Left lung (tissue), 14 donors: Measurements from ENCODE around the gene RNF34. TPM values are rescaled to one million over a fixed set of nuclear protein-coding genes. Genes with fewer than 3 reads are reported as not detected.

Experiments used
- ATAC-seq: fragments of 200-7000 bp; cut with Tn5 transposase; one replicate; pipeline ENCODE4 v1.9.1; 2020; ENCODE audit warnings: moderate library complexity
- DNase-seq, 4 donors: peaks; one replicate each; pipeline ENCODE4 v3.0.0-alpha.2; 2013 to 2020
- H3K27ac ChIP-seq, 2 donors: fragments of 200-600 bp; sonication (generic) in 1 of 2; one replicate each; pipeline versions ENCODE4 v1.5.0 to v1.8.0; 2020 to 2021
- H3K27me3 ChIP-seq, 2 donors: fragments of 200-600 bp; sonication (generic) in 1 of 2; one replicate each; pipeline versions ENCODE4 v1.5.0 to v1.8.0; 2020 to 2021
- H3K36me3 ChIP-seq, 2 donors: fragments of 200-600 bp; sonication (generic) in 1 of 2; one replicate each; pipeline versions ENCODE4 v1.5.0 to v1.8.0; 2020 to 2021
- H3K4me1 ChIP-seq, 2 donors: fragments of 200-600 bp; one replicate each; pipeline ENCODE4 v1.8.0; 2021
- H3K4me3 ChIP-seq, 2 donors: fragments of 200-600 bp; sonication (generic) in 1 of 2; one replicate each; pipeline versions ENCODE4 v1.5.0 to v1.8.0; 2020 to 2021; ENCODE audit warnings: mild to moderate bottlenecking in 1 of 2
- H3K9me3 ChIP-seq, 2 donors: fragments of 200-600 bp; sonication (generic) in 1 of 2; one replicate each; pipeline versions ENCODE4 v1.5.0 to v1.8.0; 2020 to 2021
- intact Hi-C, 2 donors: fragments of 100-400 bp; cut with DNase I; formaldehyde crosslinking; loops; one replicate each; pipeline versions ENCODE4 v1.11.2 to v1.14.2; 2022
- long read RNA-seq, 12 donors: library from polyadenylated mRNA in 2 of 12; unstranded in 2 of 12; transcript quantifications; one replicate each; pipeline ENCODE4 v2.0.0 and lab custom pipeline, GENCODE V29; 2019 to 2026
- polyA plus RNA-seq, 6 donors: library from polyadenylated mRNA; unstranded; fragments of 120-200 nt; gene quantifications; one replicate each; pipeline ENCODE4 v1.2.1, GENCODE V29; 2013; ENCODE audit not compliant: insufficient read length in 6 of 6
- total RNA-seq, 2 donors: library from RNA; stranded (reverse); fragmentation: NEBNext Ultra II Directional; extraction: Animal tissue kit (Norgen Biotek cat#: 25700); gene quantifications; one replicate each; pipeline ENCODE4 v1.2.1, GENCODE V29; 2021
- TF ChIP-seq, protein P1 (sequence below), 2 donors: fragments of 200-600 bp; sonication (generic) in 1 of 2; IDR thresholded peaks; one replicate each; pipeline versions ENCODE4 v1.5.0 to v1.8.0; 2021; ENCODE audit warnings: antibody characterized with exemption in 2 of 2
- donor health status: DM: no; HTN: yes; CAD: no.
- donor health status: DM: no; HTN: no; CAD: no.

RNF34 gene, protein sequence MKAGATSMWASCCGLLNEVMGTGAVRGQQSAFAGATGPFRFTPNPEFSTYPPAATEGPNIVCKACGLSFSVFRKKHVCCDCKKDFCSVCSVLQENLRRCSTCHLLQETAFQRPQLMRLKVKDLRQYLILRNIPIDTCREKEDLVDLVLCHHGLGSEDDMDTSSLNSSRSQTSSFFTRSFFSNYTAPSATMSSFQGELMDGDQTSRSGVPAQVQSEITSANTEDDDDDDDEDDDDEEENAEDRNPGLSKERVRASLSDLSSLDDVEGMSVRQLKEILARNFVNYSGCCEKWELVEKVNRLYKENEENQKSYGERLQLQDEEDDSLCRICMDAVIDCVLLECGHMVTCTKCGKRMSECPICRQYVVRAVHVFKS
- total RNA-seq (10 to 100 TPM; 26.1 to 36.5 TPM), polyA plus RNA-seq (10 to 100 TPM; 31.4 to 40.2 (median 37.2) TPM)
- long read RNA-seq, donor 1, transcript RNF34-201 (6 exons, 2,066 nt) = major isoform, 15 of 27 reads
- long read RNA-seq, donor 1, partial matches to known transcripts = 8 of 27 reads
- long read RNA-seq, donor 1, other reads (novel, unspliced or antisense) = 0 of 27 reads
- long read RNA-seq, donor 2, transcript RNF34-201 (6 exons, 2,066 nt) = major isoform, 11 of 22 reads
- long read RNA-seq, donor 2, partial matches to known transcripts = 10 of 22 reads
- long read RNA-seq, donor 2, other reads (novel, unspliced or antisense) = 0 of 22 reads
- long read RNA-seq, donor 3, transcript RNF34-201 (6 exons, 2,066 nt) = major isoform, 11 of 17 reads
- long read RNA-seq, donor 3, partial matches to known transcripts = 6 of 17 reads
- long read RNA-seq, donor 3, other reads (novel, unspliced or antisense) = 0 of 17 reads
- long read RNA-seq, donor 4, transcript RNF34-201 (6 exons, 2,066 nt) = major isoform, 7 of 10 reads
- long read RNA-seq, donor 4, partial matches to known transcripts = 3 of 10 reads
- long read RNA-seq, donor 4, other reads (novel, unspliced or antisense) = 0 of 10 reads
- long read RNA-seq, donor 5, transcript RNF34-201 (6 exons, 2,066 nt) = major isoform, 9 of 22 reads
- long read RNA-seq, donor 5, partial matches to known transcripts = 13 of 22 reads
- long read RNA-seq, donor 5, other reads (novel, unspliced or antisense) = 0 of 22 reads
- long read RNA-seq, donor 6, transcript RNF34-201 (6 exons, 2,066 nt) = major isoform, 8 of 9 reads
- long read RNA-seq, donor 6, partial matches to known transcripts = 0 of 9 reads
- long read RNA-seq, donor 6, other reads (novel, unspliced or antisense) = 0 of 9 reads
- long read RNA-seq, donor 7, partial matches to known transcripts = 0 of 5 reads
- long read RNA-seq, donor 7, other reads (novel, unspliced or antisense) = 0 of 5 reads
- long read RNA-seq, donor 8, transcript RNF34-201 (6 exons, 2,066 nt) = major isoform, 7 of 29 reads
- long read RNA-seq, donor 8, partial matches to known transcripts = 21 of 29 reads
- long read RNA-seq, donor 8, other reads (novel, unspliced or antisense) = 0 of 29 reads
- long read RNA-seq, donor 9 = 0 reads
- long read RNA-seq, donor 10, transcript RNF34-201 (6 exons, 2,066 nt) = major isoform, 10 of 19 reads
- long read RNA-seq, donor 10, partial matches to known transcripts = 0 of 19 reads
- long read RNA-seq, donor 10, other reads (novel, unspliced or antisense) = 8 of 19 reads
- long read RNA-seq, donor 11, transcript RNF34-201 (6 exons, 2,066 nt) = major isoform, 11 of 16 reads
- long read RNA-seq, donor 11, partial matches to known transcripts = 0 of 16 reads
- long read RNA-seq, donor 11, other reads (novel, unspliced or antisense) = 0 of 16 reads
- long read RNA-seq, donor 12, partial matches to known transcripts = 0 of 4 reads
- long read RNA-seq, donor 12, other reads (novel, unspliced or antisense) = 0 of 4 reads

DNA sequence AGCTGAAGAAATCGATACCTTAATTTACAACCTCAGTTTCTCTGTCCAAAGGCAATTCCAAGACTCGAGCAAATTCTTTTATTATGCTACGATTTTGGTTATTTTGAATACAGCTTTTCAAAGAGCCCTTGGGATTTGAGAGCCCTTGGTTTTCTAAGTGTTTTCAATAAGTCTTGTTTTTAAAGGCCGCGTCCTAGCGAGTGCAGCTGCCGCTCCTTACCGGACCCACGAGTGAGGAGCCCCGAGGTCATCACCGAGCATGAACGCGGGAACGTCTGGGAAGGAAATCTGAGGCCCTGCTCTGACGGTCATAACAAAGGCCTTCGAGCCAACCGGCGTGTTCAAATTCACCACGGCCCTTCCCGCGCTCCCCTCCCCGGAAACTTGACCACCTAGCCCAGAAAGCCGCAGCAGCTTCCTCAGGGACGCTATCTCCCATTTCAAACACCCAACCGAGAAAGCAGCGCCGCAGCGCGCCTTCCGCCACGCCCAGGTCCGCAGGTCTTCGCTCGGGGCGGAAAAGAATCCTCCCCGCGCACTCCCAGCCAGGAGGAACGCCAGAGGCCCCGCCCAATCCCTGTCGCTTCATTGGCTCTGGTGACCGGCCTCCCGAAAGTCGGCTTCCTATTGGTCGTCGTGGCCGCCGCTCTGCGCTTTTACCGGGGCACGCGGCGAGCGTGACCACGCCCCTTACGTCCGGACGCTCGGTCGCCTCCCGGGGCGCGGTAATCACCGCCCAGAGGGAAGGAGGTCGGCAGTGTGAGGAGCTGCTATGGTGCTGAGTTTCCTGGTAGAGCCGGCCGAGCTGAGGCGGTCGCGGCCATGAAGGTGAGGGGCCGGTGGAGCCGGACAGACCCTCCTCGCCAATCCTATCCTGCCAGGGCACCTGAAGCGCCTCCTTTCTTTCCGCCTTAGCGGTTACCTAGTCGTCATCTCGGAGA, at the start of gene RNF34:
Gene RNF34, plus strand, starts transcription at position 728 of the 941 bp plus-strand sequence. Its CDS starts 95 bp downstream, at position 823.
- H3K4me3 ChIP-seq = peak within 1 kb of the TSS; percentile 84 to 97
- ATAC-seq = peak; percentile 98
- DNase-seq = peak; percentile 98 to 99 (median 98)
- intact Hi-C loops = no loop called here
- H3K27me3 ChIP-seq = no peaks in the 10 kb centered on the region
- H3K36me3 ChIP-seq = peaks cover 0 to 7% of the 10 kb centered on the region in 2 donors
- H3K9me3 ChIP-seq = no peaks in the 10 kb centered on the region
- peak within 1 kb of the TSS; percentile 87 to 92 for H3K27ac ChIP-seq
- H3K4me1 ChIP-seq = peaks cover 14 to 28% of the 10 kb centered on the region in 2 donors
- TF ChIP-seq, protein P1, sequence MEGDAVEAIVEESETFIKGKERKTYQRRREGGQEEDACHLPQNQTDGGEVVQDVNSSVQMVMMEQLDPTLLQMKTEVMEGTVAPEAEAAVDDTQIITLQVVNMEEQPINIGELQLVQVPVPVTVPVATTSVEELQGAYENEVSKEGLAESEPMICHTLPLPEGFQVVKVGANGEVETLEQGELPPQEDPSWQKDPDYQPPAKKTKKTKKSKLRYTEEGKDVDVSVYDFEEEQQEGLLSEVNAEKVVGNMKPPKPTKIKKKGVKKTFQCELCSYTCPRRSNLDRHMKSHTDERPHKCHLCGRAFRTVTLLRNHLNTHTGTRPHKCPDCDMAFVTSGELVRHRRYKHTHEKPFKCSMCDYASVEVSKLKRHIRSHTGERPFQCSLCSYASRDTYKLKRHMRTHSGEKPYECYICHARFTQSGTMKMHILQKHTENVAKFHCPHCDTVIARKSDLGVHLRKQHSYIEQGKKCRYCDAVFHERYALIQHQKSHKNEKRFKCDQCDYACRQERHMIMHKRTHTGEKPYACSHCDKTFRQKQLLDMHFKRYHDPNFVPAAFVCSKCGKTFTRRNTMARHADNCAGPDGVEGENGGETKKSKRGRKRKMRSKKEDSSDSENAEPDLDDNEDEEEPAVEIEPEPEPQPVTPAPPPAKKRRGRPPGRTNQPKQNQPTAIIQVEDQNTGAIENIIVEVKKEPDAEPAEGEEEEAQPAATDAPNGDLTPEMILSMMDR (IDR thresholded peaks at IDR 0.05) = no peak

DNA sequence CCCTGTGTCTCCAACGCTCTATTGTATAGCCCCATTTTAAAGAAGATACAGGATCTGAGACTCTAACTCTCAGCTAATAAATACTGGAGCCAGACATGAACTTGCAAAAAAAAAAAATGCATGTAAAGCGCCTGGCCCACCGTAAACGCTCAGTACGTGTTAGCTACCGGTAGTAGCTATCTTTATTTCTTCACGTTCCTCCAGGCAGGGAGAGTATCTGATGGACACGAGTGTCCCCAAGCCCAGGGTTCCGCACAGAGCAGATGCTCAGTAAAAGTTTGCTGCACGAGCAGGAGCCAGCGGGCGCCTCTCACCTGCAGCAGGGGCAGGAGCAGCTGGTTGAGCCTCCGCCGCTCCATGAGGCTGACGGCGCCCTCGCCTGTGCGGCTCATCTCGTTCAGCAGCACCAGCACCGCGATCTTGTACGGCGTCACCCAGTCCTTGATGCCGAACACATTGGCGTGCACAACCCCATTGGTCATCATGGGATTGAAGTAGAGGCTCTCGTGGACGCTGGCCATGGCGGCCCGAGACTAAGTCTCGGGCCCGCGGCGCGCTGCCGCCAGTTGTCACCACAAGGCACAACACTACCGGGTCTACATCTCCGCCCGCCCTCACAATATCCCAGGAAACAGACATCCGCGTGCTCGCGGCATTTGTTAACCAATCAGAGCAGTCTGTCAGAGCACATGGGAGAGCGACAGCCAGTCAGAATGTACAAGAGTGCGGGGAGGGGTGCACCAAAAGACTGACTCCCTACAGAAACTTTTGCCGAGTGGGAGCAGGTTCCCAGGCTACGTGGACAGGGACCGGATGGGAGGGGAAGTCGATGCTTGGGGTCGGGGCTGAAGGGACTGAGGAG, 47.9 kb upstream of the RNF34 start, which contains the start of gene ANAPC5:
Gene ANAPC5, minus strand, starts transcription at position 592 of the 862 bp plus-strand sequence. Its CDS starts 71 bp downstream, at position 521.
- peak within 1 kb of the TSS; percentile 76 to 94 for H3K4me3 ChIP-seq
- no peaks in the 10 kb centered on the region for H3K27me3 ChIP-seq
- intact Hi-C loops = no loop called here
- TF ChIP-seq, protein P1 (IDR thresholded peaks at IDR 0.05) = peak in 1 of 2 donors; percentile 20
- DNase-seq (peak; percentile 93 to 98 (median 96)), ATAC-seq (peak; percentile 100)
- H3K4me1 ChIP-seq = peaks cover 9 to 27% of the 10 kb centered on the region in 2 donors
- H3K27ac ChIP-seq = peak within 1 kb of the TSS; percentile 82 to 97
- H3K9me3 ChIP-seq = no peaks in the 10 kb centered on the region
- peaks cover 0 to 7% of the 10 kb centered on the region in 2 donors for H3K36me3 ChIP-seq

- TF ChIP-seq, protein P1 (IDR thresholded peaks at IDR 0.05) = no peak
- peaks cover 9 to 27% of the 10 kb centered on the region in 2 donors for H3K4me1 ChIP-seq
- H3K27me3 ChIP-seq = no peaks in the 10 kb centered on the region
- intact Hi-C loops = no loop called here
- peaks cover 0 to 1% of the 10 kb centered on the region in 2 donors for H3K36me3 ChIP-seq
- H3K27ac ChIP-seq = peak overlapping the region; percentile 63 to 97
- ATAC-seq (peak; percentile 60), DNase-seq (peak in 1 of 4 donors; percentile 81)
- H3K9me3 ChIP-seq = no peaks in the 10 kb centered on the region
- H3K4me3 ChIP-seq = peak overlapping the region; percentile 23 to 94
These were observed 47.3 kb upstream of the RNF34 start for GRCh38 chr12:121352682-121353018.
